ENCODE results near the gene GBE1. TPM values are rescaled to one million over a fixed set of nuclear protein-coding genes. Genes with fewer than 3 reads are reported as not detected.

GBE1 gene
- total RNA-seq, 1 experiment from 2014 or later = 9.2 TPM

DNA sequence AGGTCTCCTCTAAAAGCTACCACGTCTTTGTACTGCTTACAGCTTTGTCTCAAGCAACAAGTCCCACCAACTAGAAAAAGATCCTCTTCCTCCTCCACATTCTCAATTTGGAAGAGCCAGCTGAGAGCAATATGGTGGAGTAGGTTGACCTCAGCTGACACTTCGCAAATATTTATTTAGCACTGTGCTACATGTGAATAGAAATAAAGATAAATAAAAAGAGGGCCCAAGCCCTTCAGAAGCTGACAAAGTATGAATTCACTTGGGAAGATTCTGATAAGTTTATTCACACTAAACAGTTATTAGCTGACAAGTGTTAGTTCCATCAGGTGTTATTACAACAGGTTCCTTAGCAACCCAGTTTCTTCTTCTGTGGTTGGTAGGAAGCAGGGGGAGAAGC lies 310.3 kb downstream of the GBE1 start:
- Mint-ChIP-seq H3K27ac (no peak overlapping the region), H3K27me3 (ENCODE audit: low read depth) (no peaks in the 10 kb centered on the region), H3K4me3 (no peak overlapping the region), H3K36me3 (no peaks in the 10 kb centered on the region), H3K4me1 (peaks cover 12% of the 10 kb centered on the region), H3K9me3 (no peaks in the 10 kb centered on the region)
- CTCF ChIA-PET = no interaction called here
- POLR2A ChIA-PET = no interaction called here
- ATAC-seq = no peak
- no peak for DNase-seq (ENCODE audit: low spot score)
- TF ChIP-seq RORB (CRISPR knock-in tag; IDR thresholded peaks at IDR 0.05) (no peak), ZNF263 (CRISPR knock-in tag; IDR thresholded peaks at IDR 0.05; ENCODE audit: low read depth) (no peak), KAT7 (CRISPR knock-in tag; IDR thresholded peaks at IDR 0.05; ENCODE audit: borderline replicate concordance) (no peak), RELA (CRISPR knock-in tag; IDR thresholded peaks at IDR 0.05; ENCODE audit: borderline replicate concordance) (no peak)
- TF ChIP-seq, protein P1, sequence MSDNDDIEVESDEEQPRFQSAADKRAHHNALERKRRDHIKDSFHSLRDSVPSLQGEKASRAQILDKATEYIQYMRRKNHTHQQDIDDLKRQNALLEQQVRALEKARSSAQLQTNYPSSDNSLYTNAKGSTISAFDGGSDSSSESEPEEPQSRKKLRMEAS (CRISPR knock-in tag; IDR thresholded peaks at IDR 0.05) = no peak
- TF ChIP-seq, protein P2, sequence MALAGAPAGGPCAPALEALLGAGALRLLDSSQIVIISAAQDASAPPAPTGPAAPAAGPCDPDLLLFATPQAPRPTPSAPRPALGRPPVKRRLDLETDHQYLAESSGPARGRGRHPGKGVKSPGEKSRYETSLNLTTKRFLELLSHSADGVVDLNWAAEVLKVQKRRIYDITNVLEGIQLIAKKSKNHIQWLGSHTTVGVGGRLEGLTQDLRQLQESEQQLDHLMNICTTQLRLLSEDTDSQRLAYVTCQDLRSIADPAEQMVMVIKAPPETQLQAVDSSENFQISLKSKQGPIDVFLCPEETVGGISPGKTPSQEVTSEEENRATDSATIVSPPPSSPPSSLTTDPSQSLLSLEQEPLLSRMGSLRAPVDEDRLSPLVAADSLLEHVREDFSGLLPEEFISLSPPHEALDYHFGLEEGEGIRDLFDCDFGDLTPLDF (CRISPR knock-in tag; IDR thresholded peaks at IDR 0.05) = no peak
- TF ChIP-seq, protein P3, sequence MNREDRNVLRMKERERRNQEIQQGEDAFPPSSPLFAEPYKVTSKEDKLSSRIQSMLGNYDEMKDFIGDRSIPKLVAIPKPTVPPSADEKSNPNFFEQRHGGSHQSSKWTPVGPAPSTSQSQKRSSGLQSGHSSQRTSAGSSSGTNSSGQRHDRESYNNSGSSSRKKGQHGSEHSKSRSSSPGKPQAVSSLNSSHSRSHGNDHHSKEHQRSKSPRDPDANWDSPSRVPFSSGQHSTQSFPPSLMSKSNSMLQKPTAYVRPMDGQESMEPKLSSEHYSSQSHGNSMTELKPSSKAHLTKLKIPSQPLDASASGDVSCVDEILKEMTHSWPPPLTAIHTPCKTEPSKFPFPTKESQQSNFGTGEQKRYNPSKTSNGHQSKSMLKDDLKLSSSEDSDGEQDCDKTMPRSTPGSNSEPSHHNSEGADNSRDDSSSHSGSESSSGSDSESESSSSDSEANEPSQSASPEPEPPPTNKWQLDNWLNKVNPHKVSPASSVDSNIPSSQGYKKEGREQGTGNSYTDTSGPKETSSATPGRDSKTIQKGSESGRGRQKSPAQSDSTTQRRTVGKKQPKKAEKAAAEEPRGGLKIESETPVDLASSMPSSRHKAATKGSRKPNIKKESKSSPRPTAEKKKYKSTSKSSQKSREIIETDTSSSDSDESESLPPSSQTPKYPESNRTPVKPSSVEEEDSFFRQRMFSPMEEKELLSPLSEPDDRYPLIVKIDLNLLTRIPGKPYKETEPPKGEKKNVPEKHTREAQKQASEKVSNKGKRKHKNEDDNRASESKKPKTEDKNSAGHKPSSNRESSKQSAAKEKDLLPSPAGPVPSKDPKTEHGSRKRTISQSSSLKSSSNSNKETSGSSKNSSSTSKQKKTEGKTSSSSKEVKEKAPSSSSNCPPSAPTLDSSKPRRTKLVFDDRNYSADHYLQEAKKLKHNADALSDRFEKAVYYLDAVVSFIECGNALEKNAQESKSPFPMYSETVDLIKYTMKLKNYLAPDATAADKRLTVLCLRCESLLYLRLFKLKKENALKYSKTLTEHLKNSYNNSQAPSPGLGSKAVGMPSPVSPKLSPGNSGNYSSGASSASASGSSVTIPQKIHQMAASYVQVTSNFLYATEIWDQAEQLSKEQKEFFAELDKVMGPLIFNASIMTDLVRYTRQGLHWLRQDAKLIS (CRISPR knock-in tag; IDR thresholded peaks at IDR 0.05; ENCODE audit: borderline replicate concordance) = no peak
- TF ChIP-seq, protein P4, sequence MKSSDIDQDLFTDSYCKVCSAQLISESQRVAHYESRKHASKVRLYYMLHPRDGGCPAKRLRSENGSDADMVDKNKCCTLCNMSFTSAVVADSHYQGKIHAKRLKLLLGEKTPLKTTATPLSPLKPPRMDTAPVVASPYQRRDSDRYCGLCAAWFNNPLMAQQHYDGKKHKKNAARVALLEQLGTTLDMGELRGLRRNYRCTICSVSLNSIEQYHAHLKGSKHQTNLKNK (CRISPR knock-in tag; IDR thresholded peaks at IDR 0.05) = no peak
- TF ChIP-seq, protein P5, sequence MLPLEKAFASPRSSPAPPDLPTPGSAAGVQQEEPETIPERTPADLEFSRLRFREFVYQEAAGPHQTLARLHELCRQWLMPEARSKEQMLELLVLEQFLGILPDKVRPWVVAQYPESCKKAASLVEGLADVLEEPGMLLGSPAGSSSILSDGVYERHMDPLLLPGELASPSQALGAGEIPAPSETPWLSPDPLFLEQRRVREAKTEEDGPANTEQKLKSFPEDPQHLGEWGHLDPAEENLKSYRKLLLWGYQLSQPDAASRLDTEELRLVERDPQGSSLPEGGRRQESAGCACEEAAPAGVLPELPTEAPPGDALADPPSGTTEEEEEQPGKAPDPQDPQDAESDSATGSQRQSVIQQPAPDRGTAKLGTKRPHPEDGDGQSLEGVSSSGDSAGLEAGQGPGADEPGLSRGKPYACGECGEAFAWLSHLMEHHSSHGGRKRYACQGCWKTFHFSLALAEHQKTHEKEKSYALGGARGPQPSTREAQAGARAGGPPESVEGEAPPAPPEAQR (CRISPR knock-in tag; IDR thresholded peaks at IDR 0.05) = no peak
- TF ChIP-seq, protein P6, sequence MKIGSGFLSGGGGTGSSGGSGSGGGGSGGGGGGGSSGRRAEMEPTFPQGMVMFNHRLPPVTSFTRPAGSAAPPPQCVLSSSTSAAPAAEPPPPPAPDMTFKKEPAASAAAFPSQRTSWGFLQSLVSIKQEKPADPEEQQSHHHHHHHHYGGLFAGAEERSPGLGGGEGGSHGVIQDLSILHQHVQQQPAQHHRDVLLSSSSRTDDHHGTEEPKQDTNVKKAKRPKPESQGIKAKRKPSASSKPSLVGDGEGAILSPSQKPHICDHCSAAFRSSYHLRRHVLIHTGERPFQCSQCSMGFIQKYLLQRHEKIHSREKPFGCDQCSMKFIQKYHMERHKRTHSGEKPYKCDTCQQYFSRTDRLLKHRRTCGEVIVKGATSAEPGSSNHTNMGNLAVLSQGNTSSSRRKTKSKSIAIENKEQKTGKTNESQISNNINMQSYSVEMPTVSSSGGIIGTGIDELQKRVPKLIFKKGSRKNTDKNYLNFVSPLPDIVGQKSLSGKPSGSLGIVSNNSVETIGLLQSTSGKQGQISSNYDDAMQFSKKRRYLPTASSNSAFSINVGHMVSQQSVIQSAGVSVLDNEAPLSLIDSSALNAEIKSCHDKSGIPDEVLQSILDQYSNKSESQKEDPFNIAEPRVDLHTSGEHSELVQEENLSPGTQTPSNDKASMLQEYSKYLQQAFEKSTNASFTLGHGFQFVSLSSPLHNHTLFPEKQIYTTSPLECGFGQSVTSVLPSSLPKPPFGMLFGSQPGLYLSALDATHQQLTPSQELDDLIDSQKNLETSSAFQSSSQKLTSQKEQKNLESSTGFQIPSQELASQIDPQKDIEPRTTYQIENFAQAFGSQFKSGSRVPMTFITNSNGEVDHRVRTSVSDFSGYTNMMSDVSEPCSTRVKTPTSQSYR (CRISPR knock-in tag; IDR thresholded peaks at IDR 0.05) = no peak
- TF ChIP-seq, protein P7, sequence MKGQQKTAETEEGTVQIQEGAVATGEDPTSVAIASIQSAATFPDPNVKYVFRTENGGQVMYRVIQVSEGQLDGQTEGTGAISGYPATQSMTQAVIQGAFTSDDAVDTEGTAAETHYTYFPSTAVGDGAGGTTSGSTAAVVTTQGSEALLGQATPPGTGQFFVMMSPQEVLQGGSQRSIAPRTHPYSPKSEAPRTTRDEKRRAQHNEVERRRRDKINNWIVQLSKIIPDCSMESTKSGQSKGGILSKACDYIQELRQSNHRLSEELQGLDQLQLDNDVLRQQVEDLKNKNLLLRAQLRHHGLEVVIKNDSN (CRISPR knock-in tag; IDR thresholded peaks at IDR 0.05) = no peak

DNA sequence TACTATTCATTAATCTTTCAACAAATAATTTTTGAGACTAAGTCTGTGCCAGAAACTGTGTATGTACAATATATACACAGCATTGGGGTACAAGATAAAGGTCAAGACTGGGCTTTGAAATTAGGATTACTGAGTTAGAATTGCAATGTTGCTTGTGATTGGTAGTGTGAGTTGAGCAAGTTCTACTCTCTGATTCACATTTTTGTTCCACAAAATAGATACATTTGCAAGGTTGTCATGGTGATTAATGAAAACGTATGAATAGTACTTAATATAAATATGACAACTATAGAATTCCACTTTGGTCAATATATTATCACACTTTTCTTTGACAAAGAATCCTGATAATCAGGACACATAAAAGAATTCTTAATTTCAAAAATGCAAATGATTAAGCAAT lies 314.6 kb downstream of the GBE1 start:
- Mint-ChIP-seq H3K36me3 (no peaks in the 10 kb centered on the region), H3K27ac (no peak overlapping the region), H3K4me1 (no peaks in the 10 kb centered on the region), H3K9me3 (peaks cover 4% of the 10 kb centered on the region), H3K27me3 (ENCODE audit: low read depth) (no peaks in the 10 kb centered on the region), H3K4me3 (no peak overlapping the region)
- ATAC-seq (no peak), DNase-seq (ENCODE audit: low spot score) (no peak)
- ChIA-PET POLR2A (no interaction called here), CTCF (no interaction called here)
- TF ChIP-seq NFYB (CRISPR knock-in tag; conservative IDR thresholded peaks at IDR 0.05; ENCODE audit: low read depth) (no peak), EMX1 (CRISPR knock-in tag; IDR thresholded peaks at IDR 0.05) (no peak), NFATC4 (CRISPR knock-in tag; IDR thresholded peaks at IDR 0.05) (no peak), SOX15 (CRISPR knock-in tag; IDR thresholded peaks at IDR 0.05) (no peak)
- TF ChIP-seq, protein P1 (CRISPR knock-in tag; IDR thresholded peaks at IDR 0.05) = no peak
- TF ChIP-seq, protein P8, sequence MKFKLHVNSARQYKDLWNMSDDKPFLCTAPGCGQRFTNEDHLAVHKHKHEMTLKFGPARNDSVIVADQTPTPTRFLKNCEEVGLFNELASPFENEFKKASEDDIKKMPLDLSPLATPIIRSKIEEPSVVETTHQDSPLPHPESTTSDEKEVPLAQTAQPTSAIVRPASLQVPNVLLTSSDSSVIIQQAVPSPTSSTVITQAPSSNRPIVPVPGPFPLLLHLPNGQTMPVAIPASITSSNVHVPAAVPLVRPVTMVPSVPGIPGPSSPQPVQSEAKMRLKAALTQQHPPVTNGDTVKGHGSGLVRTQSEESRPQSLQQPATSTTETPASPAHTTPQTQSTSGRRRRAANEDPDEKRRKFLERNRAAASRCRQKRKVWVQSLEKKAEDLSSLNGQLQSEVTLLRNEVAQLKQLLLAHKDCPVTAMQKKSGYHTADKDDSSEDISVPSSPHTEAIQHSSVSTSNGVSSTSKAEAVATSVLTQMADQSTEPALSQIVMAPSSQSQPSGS (CRISPR knock-in tag; IDR thresholded peaks at IDR 0.05; ENCODE audit: borderline replicate concordance, low read depth) = no peak
- TF ChIP-seq, protein P7 (CRISPR knock-in tag; IDR thresholded peaks at IDR 0.05) = no peak
- TF ChIP-seq, protein P9, sequence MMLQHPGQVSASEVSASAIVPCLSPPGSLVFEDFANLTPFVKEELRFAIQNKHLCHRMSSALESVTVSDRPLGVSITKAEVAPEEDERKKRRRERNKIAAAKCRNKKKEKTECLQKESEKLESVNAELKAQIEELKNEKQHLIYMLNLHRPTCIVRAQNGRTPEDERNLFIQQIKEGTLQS (CRISPR knock-in tag; conservative IDR thresholded peaks at IDR 0.05) = no peak
- TF ChIP-seq, protein P10, sequence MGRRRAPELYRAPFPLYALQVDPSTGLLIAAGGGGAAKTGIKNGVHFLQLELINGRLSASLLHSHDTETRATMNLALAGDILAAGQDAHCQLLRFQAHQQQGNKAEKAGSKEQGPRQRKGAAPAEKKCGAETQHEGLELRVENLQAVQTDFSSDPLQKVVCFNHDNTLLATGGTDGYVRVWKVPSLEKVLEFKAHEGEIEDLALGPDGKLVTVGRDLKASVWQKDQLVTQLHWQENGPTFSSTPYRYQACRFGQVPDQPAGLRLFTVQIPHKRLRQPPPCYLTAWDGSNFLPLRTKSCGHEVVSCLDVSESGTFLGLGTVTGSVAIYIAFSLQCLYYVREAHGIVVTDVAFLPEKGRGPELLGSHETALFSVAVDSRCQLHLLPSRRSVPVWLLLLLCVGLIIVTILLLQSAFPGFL (CRISPR knock-in tag; IDR thresholded peaks at IDR 0.05; ENCODE audit: borderline replicate concordance) = no peak
